Measurements from ENCODE around the gene NET1.

NET1 gene

DNA sequence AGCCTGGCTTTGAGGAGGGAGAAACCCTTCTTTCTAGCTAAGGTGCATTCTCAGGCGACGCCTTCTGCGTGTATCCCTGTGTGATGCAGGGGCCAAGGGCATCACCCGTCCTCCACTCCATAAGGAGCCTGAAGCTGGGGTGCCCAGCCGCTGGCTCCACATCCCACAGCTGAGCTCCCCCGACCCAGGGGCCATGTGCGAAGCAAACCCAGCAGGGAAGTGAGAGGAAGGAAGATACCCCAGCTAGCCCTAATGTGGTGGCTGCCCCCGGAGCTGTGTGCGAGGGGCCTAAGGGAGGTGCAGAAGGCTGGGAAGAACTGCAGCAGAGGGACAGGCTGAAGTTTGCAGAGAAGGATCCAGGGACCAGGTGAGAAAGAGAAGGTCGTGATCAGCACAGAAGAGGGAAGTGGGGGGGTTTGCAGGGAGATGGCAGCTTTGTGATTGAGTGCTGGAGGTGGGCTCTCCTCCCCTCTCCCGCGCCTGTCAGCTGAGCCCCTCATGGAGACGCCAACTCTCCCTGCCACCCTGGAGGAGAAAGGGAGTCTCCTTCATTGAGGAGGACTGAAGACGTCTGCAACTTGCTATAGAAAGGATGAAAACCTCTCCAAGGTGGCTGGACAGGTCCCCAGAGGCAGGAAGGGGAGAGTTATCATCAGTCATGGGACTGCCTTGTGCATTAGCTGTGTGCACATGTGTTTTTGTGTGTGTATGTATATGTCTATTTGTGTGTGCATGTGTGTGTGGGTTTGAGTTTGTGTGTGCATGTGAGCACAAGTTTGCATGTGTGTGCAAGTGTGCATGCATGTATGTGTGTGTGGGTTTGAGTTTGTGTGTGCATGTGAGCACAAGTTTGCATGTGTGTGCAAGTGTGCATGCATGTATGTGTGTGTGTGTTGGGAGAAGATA lies 90.5 kb downstream of the NET1 start:
- no peak for DNase-seq

DNA sequence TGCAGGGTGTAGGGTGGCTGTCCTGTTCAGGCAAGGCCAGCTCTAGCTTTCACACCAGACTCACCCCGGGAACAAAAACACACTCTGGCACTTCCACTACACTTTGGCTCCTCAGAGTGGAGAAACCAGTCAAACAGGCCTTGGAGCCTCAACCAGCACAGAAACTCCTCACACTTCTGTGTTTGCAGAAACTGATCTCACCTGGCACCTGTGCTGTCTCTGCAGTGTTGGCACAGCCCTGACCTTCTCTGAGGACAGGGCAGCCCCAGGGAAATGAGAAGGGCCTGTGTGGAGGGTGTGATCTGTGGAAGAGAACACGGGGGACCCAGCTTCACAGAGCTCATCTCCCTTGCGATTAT lies 91.1 kb downstream of the NET1 start:
- no peak for DNase-seq

DNA sequence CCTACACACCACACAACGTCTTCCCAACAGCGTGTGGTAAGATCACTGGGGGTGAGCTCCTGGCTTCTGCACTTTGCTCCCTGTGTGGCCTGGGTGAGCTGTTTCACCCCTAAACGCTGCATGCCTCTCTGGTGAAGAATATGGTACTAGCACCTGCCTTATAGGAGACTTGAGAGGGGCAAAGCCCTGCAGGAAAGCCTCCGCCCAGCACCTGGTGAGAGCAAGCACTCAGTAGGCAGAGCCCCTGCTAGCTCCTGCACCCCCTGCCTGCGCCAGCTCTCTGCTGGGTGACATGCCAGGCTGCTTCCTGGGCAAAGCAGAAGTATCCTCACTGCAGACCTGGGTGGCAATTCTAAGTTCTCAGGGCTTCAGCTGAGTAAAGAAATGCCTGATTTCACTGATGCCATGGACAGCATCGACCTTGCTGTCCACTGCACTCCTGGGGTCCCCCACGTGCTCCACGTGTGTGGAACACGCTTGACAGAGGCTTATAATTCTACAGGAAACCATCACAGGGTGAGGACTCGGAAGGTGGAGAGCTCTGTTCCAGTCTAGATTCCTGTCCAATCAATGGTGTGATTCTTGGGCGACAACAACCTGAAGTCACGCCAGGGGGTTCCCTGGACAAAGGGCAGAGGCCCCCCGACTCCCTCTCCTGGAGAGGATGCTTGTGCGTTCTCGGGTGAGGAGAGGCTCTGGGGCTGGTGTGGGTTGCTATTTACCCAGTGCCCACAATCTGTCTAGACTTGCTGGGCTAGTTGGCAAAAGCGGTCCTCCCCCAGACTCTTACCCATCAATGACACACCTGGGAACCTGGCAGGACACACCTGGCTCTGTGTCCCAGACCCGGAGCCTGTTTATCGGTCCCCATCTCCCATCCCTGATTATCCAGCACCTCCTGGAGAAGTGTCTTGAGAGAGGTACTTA lies 92.1 kb downstream of the NET1 start:
- no peak for DNase-seq

DNA sequence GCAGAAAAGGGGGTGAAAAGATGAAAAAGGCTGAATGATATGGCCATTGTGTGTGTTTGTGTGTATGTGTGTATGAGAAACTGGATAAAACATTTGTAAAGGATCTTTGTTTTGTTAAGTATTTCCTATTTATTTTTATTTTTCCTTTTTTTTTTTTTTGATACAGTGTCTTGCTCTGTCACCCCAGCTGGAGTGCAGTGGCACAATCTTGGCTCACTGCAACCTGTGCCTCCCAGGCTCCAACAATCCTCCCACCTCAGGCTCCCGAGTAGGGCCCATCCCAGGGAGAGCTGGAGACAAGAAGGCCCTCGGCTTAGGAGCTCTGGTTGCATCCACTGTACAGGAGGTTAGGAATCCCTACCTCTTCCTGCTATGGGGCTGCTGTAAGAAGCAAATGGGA lies 93.9 kb downstream of the NET1 start:
- DNase-seq: no peak

DNA sequence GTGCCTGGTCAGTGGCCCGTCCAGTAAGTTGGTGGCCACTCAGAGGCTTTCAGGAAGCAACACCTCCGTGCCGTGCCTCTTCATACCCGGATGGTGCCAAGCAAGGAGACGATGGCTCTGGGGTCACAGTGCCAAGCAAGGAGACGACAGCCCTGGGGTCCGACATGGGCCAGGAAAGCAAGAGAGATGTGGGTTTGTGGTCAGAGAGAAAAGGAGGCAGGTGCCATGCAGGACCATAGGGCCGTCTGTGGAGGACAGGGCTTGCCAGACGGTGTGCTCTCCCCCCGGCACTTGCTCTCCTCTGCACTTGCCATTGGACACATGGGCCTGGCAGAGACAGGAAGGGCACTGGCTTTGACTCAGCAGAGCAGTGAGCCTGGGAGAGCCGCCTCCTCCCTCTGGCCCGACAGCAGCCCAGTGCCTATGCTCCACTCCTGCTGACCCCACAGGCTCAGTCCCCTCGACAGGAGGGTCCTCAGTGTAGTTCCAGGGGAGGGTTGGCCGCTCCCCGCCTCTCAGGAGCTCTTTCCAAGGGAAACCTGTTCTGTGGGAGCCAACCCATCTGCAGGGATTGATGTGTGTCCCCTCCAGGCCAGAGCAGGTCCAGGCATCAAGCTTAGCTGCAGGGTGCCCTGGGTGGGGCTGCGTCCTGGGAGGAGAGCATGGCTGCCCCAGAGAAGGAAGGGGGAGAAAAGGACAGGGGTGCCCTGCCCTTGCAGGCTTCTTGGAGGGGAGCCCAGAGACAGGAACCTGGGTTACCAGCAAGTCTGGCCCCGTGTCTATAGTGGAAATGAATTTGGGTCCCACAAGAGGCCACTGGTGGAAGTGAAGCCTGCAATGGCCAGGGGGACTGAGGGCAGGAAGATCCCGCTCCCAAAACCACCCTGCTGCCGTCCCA lies 94.6 kb downstream of the NET1 start:
- DNase-seq: no peak

DNA sequence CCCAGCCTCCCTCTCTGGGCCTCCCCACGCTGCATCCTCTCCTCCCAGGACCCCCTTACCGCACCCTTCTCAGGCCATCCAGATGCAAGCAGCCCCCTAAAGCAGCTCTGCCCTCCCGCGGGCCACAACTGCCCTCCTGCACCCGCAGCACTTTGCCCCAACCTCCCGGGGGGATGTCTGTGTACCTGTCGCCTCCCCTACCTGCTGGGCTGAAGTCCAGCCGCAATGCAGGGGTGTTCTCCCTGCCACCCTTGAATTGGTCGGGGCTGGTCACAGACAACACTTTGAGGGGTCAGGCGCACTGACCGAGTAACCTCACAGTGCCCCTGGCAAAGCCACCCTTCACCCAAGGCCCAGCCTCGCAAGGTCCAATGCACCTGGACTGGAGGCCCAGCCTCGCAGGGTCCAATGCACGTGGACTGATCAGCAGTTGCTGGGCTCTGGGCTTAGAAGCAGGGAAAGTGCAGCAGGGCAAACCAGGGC lies 95.3 kb downstream of the NET1 start:
- DNase-seq: no peak

DNA sequence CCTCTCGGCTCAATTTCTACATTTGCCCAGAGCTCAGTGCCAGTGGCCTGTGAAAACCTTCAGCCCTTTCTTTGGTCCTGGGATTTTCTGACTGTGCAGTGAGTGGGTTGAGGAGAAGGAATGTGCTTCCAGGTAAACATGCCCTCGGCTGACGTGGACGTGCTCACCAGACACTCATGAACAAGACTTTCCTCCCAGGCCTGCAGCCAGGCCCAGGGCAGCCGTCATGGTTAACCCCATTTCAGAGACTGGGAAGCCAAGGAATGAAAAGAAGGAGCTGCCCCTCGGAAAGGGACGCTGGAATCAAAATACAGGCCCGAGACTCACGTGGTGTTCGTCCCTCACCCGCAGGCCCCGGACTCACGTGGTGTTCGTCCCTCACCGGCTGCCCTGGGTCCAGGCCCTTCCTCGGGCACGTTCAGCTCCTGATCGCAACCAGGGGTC lies 95.8 kb downstream of the NET1 start:
- no peak for DNase-seq
